OCI-LY1 (cell line): ENCODE results near the gene MAP4K1.

Source experiments
- EZH2 ChIP-seq: fragments of 200-600 bp; sonication (generic), shearing (Covaris generic); IDR thresholded peaks from 2 replicates; pipeline ENCODE4 v1.8.0; 2017; ENCODE audit warnings: borderline replicate concordance, mixed run types, mild to moderate bottlenecking, antibody characterized with exemption, low read length, moderate library complexity, mixed read lengths
- TF ChIP-seq, protein P1 (sequence below): fragments of 200-600 bp; sonication (generic), shearing (Covaris generic); IDR thresholded peaks from 2 replicates; pipeline ENCODE4 v1.5.1; 2017; ENCODE audit warnings: mild to moderate bottlenecking, antibody characterized with exemption, low read length, moderate library complexity, mixed read lengths

- TF ChIP-seq, protein P1, sequence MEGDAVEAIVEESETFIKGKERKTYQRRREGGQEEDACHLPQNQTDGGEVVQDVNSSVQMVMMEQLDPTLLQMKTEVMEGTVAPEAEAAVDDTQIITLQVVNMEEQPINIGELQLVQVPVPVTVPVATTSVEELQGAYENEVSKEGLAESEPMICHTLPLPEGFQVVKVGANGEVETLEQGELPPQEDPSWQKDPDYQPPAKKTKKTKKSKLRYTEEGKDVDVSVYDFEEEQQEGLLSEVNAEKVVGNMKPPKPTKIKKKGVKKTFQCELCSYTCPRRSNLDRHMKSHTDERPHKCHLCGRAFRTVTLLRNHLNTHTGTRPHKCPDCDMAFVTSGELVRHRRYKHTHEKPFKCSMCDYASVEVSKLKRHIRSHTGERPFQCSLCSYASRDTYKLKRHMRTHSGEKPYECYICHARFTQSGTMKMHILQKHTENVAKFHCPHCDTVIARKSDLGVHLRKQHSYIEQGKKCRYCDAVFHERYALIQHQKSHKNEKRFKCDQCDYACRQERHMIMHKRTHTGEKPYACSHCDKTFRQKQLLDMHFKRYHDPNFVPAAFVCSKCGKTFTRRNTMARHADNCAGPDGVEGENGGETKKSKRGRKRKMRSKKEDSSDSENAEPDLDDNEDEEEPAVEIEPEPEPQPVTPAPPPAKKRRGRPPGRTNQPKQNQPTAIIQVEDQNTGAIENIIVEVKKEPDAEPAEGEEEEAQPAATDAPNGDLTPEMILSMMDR, result no peak
- TF ChIP-seq EZH2, result no peak
These were observed 43.4 kb upstream of the MAP4K1 start for GRCh38 chr19:38661136-38661535.
